ENCODE data around the gene PCDHB12. TPM values are rescaled to one million over a fixed set of nuclear protein-coding genes. Genes with fewer than 3 reads are reported as not detected.

The PCDHB12 gene
- total RNA-seq, 1 donor from 2014 or later = 12.6 TPM

DNA sequence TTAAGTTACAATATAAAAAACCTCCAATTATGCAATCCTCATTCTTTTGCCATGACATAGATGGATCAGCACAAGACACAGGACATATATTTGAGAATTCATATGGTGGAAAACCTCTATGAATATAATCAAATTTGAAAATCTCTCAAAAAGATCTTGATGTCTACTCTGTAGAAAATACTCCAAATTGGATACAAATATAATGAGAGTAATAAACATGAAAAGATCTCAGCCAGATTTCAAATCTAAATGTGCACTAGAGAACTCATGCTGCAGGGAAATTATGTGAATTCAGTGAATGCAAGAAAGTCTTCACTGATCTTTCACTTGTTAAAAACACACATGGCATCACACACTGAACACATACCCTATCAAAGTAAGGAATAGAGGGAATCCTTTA lies 50.4 kb downstream of the PCDHB12 start:
- DNase-seq (ENCODE audit: low spot score in 2 of 2) (no peak), FAIRE-seq (no peak)

DNA sequence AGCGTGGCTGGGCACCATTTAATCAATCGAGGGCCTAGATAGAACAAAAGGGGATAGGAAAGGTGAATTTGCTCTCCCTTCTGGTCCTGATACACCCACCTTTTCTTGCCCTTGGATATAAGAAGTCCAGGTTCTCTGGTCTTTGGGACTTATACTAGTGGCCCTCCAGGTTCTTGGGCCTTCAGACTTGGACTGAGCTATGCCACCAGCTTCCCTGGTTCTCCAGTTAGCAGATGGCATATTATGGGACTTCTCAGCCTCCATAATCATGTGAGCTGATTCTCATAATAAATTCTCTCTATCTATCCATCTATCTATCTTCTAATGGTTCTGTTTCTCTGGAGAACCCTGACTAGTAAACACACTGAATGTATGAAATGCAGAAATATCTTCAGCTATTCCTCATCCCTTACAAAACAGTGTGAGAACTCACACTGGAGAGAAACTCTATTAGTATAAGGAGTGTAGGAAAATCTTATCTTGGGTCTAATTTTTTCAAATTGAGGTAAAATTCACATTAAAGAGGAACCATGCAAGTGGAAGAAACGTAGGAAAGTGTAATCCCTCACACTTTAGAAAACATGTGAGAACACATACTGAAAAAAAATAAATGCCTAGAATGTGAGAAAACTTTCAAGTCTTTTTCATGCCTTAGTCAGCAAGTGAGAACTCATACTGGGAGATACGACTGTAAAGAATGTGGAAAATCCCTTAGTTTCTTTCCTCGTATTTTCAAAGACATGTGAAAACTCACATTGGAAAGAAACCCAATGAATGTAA lies 52.1 kb downstream of the PCDHB12 start:
- DNase-seq (ENCODE audit: low spot score in 2 of 2) = no peak
- FAIRE-seq = no peak

DNA sequence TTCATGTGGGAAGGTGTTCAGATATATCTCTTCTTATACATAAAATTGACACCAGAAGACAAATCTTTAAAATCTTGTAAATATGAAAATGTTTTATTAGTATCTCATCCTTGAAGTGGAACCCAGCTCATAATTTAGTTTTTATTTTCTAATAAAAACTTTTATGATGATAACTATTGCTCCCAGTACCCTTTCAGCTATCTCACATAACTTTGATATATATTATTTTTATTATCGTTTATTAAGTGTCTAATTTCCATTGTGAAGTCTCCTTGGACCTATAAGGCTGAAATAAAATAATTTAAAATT lies 52.7 kb downstream of the PCDHB12 start:
- FAIRE-seq = no peak
- DNase-seq (ENCODE audit: low spot score in 2 of 2) = no peak

Other genes starting within 250 kb of the PCDHB12 start
- gene PCDHAC2, start 242.2 kb upstream of the PCDHB12 start, total RNA-seq = 29.8 TPM
- 0.82 TPM for gene PCDHB1, start 157.3 kb upstream of the PCDHB12 start, total RNA-seq
- 13.0 TPM for gene PCDHB2, start 114.1 kb upstream of the PCDHB12 start, total RNA-seq
- gene PCDHB3, start 108.2 kb upstream of the PCDHB12 start, total RNA-seq = 11.0 TPM
- gene PCDHB4, start 86.9 kb upstream of the PCDHB12 start, total RNA-seq = 4.5 TPM
- 7.3 TPM for gene PCDHB5, start 73.5 kb upstream of the PCDHB12 start, total RNA-seq
- gene PCDHB6, start 58.7 kb upstream of the PCDHB12 start, total RNA-seq = 3.3 TPM
- gene PCDHB7, start 36.1 kb upstream of the PCDHB12 start, total RNA-seq = 9.8 TPM
- 7.7 TPM for gene PCDHB8, start 30.9 kb upstream of the PCDHB12 start, total RNA-seq
- 5.3 TPM for gene PCDHB16, start 26.3 kb upstream of the PCDHB12 start, total RNA-seq
- gene PCDHB9, start 21.6 kb upstream of the PCDHB12 start, total RNA-seq = 4.9 TPM
- 13.9 TPM for gene PCDHB10, start 16.4 kb upstream of the PCDHB12 start, total RNA-seq
- gene PCDHB11, start 9.1 kb upstream of the PCDHB12 start, total RNA-seq = 13.0 TPM
- gene PCDHB13, start 5.2 kb downstream of the PCDHB12 start, total RNA-seq = 6.1 TPM
- gene PCDHB14, start 14.6 kb downstream of the PCDHB12 start, total RNA-seq = 12.6 TPM
- gene PCDHB15, start 36.7 kb downstream of the PCDHB12 start, total RNA-seq = 18.3 TPM
- gene SLC25A2, start 95.3 kb downstream of the PCDHB12 start, total RNA-seq = not detected
- gene TAF7, start 112.1 kb downstream of the PCDHB12 start, total RNA-seq = 119 TPM
- gene PCDHGA1, start 121.8 kb downstream of the PCDHB12 start, total RNA-seq = 3.3 TPM
- gene PCDHGA2, start 130.0 kb downstream of the PCDHB12 start, total RNA-seq = 4.5 TPM
- gene PCDHGA3, start 135.1 kb downstream of the PCDHB12 start, total RNA-seq = 4.1 TPM
- 6.1 TPM for gene PCDHGB1, start 141.4 kb downstream of the PCDHB12 start, total RNA-seq
- 5.7 TPM for gene PCDHGA4, start 146.3 kb downstream of the PCDHB12 start, total RNA-seq
- 6.1 TPM for gene PCDHGB2, start 151.3 kb downstream of the PCDHB12 start, total RNA-seq
- gene PCDHGA5, start 155.4 kb downstream of the PCDHB12 start, total RNA-seq = 5.7 TPM
- 8.2 TPM for gene PCDHGB3, start 161.5 kb downstream of the PCDHB12 start, total RNA-seq
- gene PCDHGA6, start 165.2 kb downstream of the PCDHB12 start, total RNA-seq = 9.0 TPM
- gene PCDHGA7, start 174.0 kb downstream of the PCDHB12 start, total RNA-seq = 4.9 TPM
- gene PCDHGB4, start 179.0 kb downstream of the PCDHB12 start, total RNA-seq = 8.6 TPM
- gene PCDHGA8, start 183.9 kb downstream of the PCDHB12 start, total RNA-seq = 5.7 TPM
- 13.0 TPM for gene PCDHGB5, start 189.2 kb downstream of the PCDHB12 start, total RNA-seq
- gene PCDHGA9, start 194.1 kb downstream of the PCDHB12 start, total RNA-seq = 6.9 TPM
- 9.8 TPM for gene PCDHGB6, start 199.3 kb downstream of the PCDHB12 start, total RNA-seq
- 9.8 TPM for gene PCDHGA10, start 204.3 kb downstream of the PCDHB12 start, total RNA-seq
- gene PCDHGB7, start 209.0 kb downstream of the PCDHB12 start, total RNA-seq = 10.6 TPM
- 10.6 TPM for gene PCDHGA11, start 212.3 kb downstream of the PCDHB12 start, total RNA-seq
- 3.7 TPM for gene PCDHGA12, start 221.8 kb downstream of the PCDHB12 start, total RNA-seq

Measured in frontal cortex (tissue), 4 donors.